NOMO-1 treated with dmso at 0.1 percent for 144 hours (cell line): ENCODE measurements around the gene CRY2.
"Not testable (repeated sequence)": the region's sequence is repeated elsewhere in the genome, so short reads cannot be mapped to it uniquely, and the experiment has no call there.

ENCODE experiments used
- DNase-seq: peaks from one replicate; lab custom pipeline; 2025; ENCODE audit not compliant: unreplicated experiment; lab: John Stamatoyannopoulos, UW

CRY2 gene

DNA sequence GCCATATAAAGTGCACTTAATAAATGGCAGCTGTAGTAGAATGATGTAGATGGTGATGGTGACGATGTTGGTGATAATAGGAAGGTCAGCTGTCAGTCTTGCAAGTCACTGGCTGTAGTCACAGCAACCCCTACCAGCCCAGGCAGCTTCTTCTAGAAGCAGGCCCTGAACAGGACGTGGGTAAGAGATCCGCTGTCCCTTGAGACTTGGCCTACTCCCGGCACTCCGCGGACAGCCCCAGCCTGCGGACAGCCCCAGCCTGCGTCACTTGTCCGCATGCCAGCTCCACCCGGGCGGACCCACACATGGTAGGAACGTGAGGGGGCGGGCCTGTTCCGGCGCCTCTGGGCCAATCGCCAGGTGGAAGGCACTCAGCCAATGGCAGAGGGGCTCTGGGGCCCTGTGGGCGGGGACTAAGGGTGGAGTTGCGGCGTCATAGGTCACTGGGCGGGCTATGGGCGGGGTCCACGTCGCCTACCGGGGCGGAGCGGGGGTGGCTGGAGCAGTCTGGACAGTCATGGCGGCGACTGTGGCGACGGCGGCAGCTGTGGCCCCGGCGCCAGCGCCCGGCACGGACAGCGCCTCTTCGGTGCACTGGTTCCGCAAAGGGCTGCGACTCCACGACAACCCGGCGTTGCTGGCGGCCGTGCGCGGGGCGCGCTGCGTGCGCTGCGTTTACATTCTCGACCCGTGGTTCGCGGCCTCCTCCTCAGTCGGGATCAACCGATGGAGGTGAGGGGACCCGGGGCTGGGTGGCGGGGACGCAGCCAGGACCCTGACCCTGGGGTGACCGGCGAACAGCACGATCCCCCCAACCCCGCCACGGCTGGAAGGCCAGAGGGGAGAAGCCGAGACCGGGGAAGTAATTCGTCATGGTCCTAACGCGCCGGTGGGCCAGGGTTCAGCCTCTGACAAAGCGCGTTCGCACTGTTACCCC, at the start of gene CRY2:
Gene CRY2 (plus strand): TSS at position 502 of the 937 bp plus-strand sequence. CDS start 16 bp downstream, at position 518.
- peak; percentile 93 for DNase-seq

DNA sequence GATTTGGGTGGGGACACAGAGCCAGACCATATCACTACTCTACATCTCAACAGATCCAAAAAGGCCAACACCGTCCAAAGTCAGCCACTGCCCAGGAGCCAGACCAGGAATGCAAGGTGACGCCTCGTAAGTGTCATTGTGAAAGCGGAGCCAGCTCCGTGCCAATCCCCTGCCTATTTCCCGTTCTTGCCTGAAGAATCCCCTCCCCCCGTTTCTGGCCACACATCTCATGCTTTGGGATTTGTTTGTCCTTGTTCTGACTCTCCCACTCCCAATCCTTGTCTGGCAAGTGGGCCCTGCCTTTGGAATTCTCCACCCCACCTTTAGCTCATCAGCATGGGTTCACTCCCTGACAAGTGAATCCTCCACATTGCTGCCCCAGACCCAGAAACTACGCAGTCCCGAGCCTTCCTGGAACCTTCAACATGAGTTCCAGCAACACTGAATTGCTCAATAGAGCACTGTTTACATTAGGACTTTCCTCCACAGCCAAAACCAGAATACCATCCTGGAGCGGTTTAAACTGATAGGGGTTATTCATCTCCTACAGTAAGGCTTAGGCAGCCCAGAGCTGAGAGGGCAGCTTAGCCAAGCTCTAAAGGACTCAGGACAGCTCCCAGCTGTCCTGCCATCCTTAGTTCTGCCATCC, 48.4 kb upstream of the CRY2 start:
- peak; percentile 34 for DNase-seq

DNA sequence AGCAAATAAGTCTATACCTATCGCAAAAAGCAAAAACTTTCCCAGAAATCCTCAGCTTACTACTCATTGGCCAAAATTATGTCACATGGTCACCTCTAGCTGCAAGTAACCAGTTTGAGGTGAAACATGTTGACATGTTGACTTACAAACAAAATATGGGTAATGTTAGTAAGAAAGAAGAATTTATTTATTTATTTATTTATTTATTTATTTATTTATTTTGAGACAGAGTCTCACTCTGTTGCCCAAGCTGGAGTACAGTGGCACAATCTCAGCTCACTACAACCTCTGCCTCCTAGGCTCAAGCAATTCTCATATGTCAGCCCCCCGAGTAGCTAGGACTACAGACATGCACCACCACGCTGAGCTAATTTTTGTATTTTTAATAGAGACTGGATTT, 47.7 kb upstream of the CRY2 start:
- no peak for DNase-seq

DNA sequence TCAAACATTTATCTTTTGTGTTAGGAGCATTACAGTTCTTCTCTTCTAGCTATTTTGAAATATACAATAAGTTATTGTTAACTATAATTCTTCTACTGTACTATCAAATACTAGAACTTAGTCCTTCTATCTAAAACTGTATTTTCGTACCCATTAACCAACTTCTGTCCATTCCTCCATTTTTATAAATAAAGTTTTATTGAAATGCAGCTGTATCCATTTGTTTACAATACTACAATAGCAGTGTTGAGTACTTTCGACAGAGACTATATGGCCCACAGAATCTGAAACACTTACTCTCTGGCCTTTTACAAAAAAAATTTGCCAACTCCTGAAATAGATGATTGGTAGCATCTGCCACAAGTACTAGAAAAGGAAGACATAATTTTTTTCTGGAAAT, 47.0 kb upstream of the CRY2 start:
- DNase-seq: no peak

DNA sequence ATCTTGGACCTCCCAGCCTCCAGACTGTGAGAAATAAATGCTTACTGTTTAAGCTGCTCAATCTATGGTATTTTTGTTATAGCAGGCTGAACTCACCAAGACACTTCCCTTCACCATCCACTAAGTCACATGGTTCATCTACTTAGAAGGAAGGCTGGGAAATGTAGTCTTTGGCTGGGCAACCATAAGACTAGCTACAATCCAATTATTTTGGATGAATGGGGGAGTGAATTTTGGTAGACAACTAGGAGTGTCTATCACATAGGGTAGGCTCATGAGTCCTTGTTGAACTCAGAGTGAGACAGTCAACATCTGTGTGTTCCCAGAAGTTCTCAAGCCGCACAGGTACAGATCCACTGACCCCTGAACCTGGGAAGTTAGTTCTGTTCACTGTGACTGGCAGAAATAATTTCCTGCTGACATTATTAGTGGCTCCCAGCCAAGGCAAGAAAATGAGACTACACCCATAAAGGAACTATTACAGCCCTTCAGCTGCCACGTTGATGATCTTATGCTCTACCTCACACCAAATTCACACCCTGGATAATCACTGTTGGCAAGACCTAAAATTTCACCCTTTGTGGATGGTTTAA, 45.5 kb upstream of the CRY2 start:
- DNase-seq: no peak

DNA sequence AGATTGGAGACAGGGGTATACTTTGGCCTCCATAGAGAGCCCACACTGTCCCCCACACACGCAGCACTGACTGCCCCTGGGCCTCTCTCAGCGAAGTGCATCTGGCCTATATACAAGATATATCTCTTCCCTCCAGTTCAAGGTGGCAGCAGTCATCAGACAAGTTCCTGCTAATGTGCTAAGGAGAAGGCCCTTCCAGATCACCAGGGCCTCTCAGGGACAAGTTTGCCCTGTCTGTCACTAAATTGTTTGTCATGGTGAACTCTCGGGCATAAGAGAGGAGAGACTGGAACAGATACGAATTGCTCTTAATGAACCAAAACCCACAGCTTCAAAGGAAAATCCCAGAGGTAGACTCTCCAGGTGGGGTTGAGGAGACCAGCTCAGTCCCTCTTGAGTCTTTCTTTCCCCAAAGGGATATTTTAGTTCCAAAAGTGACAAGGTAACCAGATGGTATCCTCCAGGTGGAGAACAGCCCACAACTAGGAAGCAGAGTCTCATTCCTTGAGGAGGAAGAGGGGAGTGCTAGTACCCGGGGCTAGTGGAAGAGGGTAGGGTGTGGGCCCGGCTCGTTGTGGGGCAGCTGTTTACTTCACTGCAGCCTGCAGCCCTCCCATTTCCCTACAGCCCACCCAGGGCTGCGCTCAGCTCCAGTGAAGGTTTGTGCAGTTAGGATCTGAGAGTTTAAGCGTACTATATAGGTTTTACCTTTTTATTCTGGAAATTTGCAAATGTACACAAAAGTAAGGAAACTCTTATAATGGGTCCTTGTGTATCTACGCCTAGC, 44.6 kb upstream of the CRY2 start:
- no peak for DNase-seq

DNA sequence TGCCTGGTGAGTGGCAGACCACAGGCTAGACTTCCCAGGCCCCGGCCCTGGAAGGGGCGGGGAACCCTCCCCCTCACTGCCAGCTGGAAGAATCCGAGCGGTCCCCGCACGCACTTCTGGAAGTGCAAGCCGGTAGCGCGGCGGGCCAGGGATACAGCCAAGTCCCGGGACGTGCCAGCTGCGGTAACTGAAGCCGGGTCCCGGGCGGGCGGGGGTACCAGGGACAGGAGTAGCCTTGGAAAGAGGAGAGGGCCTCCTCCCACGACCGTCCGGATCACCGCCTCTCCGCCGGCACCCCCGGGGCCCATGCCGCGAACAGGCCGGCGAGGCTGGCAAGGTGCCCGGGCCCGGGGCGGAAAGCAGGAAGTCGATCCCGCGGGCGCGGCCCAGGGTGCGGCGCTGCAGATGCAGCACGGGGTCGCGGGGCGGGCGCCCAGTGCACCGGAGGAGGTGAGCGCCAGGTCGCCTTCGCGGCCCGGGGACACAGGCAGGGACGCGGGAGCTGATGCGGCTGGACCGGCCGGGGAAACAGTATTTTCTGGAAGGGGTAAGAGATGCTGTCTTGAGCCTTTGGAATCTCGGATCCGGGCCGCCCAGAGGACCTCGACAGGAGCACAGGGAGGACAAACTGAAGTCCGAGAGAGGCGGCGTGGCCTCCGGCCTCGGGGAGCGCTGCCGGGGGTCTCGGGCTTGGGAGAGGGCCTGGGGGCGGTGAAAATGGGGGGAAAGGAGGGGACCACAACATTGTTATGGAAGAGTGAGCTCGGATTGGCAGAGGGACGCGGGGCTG, 43.1 kb upstream of the CRY2 start:
- no peak for DNase-seq

DNA sequence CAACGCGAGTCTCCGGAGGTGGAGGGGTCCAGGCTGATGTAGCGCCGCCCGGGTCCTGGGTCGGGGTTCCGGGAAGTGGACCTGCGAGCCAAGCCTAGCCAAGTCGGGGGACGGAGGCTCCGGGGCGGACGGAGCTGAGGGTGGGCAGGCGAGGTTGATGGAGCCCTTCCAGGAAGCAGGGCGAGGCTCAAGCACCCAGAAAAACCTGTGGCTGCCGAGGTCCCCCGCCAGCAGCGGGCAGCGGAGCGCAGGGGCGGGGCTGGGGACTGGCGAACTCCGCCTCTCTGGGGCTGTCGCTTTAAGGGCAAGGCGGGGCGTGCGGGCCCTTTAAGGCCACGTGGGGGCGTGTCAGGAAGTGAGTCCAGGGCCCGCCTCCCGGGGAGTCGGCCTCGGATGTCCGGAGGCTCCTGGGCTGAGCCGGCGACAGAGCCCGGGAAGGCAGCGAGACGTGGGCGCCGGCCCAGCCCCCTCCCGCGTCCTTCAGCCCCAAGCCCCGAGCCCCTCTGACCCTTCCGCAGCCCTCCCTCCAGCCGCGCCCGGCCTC, 42.4 kb upstream of the CRY2 start, which contains the start of gene SLC35C1:
Gene SLC35C1 (plus strand): TSS at position 389 of the 544 bp plus-strand sequence. CDS start 653 bp downstream, outside the sequence.
- peak; percentile 97 for DNase-seq

DNA sequence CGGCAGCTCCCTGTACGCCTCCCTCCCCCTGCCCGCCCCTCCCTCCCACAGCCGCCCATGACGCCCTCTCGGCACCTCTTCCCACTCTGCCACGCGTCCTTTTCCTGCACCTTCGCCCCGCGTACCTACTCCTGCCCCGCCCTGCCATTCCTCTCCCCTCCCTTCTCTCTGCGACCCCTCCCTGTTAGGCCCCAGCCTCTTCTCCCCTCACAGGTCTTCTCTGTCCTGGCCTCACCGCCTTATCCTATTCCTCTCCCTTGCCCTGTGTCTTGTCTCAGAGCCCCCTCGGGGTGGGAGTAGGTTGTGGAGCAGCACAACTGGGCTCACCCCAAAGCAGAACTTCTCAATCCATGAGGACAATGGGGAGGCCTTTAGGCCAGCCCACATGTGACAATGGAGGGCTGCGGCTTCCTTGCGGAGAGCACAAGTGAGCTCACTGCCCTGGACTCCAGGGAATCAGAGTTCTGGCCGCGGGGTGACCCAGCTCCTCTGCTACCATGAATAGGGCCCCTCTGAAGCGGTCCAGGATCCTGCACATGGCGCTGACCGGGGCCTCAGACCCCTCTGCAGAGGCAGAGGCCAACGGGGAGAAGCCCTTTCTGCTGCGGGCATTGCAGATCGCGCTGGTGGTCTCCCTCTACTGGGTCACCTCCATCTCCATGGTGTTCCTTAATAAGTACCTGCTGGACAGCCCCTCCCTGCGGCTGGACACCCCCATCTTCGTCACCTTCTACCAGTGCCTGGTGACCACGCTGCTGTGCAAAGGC, 41.8 kb upstream of the CRY2 start:
- DNase-seq: no peak

DNA sequence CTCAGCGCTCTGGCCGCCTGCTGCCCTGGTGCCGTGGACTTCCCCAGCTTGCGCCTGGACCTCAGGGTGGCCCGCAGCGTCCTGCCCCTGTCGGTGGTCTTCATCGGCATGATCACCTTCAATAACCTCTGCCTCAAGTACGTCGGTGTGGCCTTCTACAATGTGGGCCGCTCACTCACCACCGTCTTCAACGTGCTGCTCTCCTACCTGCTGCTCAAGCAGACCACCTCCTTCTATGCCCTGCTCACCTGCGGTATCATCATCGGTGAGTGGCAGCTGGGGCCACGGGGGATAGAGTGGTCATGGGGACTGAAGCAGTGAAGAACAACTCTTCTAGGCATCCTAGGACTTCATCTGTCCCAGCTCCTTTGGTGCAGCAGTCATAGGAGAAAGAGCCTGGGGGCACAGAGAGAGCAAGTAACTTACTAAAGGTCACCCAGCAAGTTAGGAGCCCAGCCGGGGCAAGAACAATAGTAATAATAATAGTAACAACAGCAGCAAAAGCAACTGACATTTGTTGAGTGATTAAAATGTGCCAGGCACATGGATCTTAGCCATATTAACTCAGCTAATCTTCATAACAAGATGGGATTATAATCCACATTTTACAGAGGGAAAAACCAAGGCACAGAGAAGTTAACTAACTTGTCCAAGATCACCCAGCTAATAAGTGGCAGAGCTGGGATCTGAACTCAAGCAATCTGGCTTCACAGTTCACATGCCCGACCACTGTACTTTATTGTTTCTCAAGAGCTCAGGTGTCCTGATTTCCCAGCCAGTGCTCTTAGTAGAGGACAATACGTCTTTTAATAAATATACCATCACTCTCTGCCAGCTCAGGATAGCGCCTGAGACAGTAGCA, 41.0 kb upstream of the CRY2 start:
- no peak for DNase-seq

DNA sequence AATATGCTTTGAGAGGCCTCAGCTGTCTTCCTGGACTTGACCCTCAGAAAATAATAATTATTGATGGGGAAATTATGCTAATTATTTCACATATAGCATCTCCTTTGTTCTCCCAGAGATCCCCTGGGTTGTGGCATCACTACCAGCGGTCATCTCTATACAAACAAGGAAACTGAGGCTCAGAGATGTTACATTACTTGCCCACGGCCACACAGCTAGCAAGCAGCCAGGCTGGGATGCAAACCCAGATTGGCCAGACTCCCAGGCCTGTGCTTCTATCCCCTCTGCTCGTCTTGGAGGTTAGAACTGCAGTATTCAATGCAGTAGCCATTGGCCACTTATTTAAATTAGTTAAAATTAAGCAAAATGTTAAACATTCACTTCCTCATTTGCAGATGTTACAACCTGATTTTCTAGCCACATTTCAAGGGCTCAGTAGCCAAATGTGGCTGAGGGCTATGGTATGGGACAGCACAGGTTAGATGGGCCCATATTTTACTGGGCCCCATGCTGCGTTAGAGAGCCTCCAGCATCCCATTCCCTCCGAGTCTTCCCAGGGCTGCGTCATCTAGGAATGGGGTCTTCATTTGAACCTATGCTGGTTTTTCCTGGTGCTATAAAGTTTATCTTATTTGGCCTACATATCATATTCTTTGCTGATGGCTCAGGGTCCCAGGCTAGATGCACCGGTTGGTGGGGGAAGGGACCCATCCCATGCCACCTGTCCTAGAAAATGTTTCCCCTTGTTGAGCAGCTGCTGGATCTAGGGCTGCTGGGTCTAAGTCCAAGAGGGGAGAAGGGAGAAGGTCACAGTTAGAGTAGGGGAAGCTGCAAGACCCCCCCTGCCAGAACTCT, 40.1 kb upstream of the CRY2 start:
- peak; percentile 18 for DNase-seq

DNA sequence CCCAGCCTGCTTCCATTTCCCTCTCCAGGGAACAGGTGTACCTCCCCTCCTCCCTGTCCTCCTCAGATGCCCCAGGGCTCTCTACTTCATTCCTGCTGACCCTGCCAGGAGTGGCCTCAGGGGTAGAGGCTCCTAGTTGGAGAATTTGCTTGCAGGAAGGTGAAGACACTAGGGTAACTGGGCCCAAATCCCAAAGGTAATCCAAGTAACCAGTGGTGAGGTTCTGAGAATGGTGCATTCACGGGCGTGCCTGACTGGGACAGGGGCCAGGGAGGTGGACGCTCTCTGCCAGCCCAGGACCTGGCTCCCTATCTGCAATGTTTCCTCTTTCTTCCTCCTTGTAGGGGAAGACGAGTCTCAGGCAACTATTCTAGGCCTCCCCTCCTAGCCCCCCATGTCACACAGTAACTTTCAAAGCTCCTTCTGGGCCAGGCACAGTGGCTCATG, 39.5 kb upstream of the CRY2 start:
- no peak for DNase-seq

DNA sequence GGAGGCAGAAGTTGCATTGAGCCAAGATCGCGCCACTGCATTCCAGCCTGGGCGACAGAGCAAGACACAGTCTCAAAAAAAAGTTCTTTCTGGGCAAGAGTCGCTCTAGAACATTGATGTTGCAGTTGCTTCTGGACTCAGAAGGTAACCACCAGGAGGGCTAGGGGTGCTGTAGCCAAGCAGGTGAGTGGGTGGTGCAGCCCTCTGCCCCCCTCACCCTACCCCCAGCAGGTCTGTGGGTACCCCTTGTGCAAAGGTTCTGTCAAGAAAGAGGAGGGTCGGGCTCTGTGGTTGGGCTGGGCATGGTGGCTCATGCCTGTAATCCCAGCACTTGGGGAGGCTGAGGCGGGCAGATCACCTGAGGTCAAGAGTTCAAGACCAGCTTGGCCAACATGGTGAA, 38.8 kb upstream of the CRY2 start:
- DNase-seq: not testable (repeated sequence)

DNA sequence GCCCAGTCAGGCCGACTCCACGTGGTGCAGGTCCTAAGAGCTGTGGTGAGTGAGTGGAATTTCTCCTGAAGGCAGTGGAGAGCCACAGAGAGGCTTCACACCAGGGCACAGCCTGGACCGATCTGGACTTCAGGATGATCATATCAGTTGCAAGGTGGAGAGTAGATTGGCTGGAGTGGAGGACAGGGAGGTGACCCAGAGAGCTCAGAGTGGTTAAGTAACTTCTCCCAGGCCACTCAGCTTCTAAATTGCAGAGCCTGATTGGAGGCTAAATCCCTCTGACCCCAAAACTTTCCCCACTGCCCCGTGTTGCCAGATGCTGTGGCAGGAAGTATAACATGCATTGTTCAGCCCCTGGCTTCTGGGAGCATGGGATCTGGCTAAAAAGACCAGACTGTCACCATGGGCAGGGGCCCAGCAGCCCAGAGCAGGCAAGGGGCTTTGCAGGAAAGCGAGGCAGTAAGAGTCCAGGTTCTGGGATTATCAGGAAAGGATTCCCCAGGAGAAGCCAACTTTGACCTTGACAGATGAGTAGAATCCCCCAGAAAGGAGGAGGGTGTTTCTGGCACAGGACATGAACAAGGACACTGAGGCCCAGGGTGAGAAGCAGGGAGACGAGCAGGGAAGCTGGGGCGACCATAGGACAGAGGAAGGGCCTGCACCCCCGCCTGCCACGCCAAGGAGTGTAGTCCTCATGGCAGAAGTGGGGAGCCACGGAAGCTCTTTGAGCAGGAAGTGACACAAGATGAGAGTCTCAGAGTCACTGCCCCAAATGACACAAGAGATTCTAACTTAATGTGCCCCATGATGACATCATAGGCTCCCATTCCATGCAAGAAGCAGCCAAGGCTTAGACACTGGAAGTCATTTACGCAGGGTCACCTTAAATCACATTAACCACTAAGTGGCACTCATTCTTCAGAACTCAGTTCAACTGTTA, 37.5 kb upstream of the CRY2 start:
- DNase-seq: no peak

DNA sequence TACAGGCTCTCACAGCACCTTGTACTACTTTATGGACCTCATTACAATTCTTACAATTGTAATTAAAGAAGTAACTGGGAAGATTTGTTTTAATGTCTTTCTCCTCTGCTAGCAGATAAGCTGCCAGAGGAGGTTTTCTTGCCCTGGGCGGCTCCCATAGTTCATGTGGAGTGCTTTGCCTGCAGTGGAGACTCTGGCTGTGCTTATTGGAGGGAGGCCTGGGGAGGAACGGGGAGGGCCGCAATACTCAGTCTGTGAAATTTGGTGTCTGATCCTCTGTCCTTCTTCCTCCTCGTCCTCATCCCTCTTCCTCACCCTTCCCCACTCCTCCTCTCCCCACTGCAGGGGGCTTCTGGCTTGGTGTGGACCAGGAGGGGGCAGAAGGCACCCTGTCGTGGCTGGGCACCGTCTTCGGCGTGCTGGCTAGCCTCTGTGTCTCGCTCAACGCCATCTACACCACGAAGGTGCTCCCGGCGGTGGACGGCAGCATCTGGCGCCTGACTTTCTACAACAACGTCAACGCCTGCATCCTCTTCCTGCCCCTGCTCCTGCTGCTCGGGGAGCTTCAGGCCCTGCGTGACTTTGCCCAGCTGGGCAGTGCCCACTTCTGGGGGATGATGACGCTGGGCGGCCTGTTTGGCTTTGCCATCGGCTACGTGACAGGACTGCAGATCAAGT, 36.7 kb upstream of the CRY2 start:
- DNase-seq: no peak

DNA sequence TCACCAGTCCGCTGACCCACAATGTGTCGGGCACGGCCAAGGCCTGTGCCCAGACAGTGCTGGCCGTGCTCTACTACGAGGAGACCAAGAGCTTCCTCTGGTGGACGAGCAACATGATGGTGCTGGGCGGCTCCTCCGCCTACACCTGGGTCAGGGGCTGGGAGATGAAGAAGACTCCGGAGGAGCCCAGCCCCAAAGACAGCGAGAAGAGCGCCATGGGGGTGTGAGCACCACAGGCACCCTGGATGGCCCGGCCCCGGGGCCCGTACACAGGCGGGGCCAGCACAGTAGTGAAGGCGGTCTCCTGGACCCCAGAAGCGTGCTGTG, 36.2 kb upstream of the CRY2 start:
- DNase-seq: no peak
